Natural killer cell (primary cell): ENCODE data around the gene ALOX15B. TPM values are rescaled to one million over a fixed set of nuclear protein-coding genes. Genes with fewer than 3 reads are reported as not detected.
"Not testable (repeated sequence)": the region's sequence is repeated elsewhere in the genome, so short reads cannot be mapped to it uniquely, and the experiment has no call there.

Experiments used
- ATAC-seq, 3 donors: fragments of 150-1000 bp in 2 of 3; fragments of 200-7000 bp in 1 of 3; cut with Tn5 transposase; 1 replicate in 1 of 3; 2 replicates in 2 of 3; pipeline ENCODE4 v1.10.0; 2021; ENCODE audit warnings: mild to moderate bottlenecking in 2 of 3, moderate library complexity in 2 of 3
- DNase-seq, 2 donors: peaks; one replicate each; pipeline versions ENCODE4 v3.0.0 to v3.0.0-alpha.2; 2013 to 2021; ENCODE audit warnings: mixed read lengths in 1 of 2
- H3K27ac ChIP-seq: one replicate; pipeline ENCODE4 v1.5.1; 2013; ENCODE audit warnings: mild to moderate bottlenecking, low read length
- H3K27me3 ChIP-seq: one replicate; pipeline ENCODE4 v1.6.1; 2013; ENCODE audit warnings: low read length; ENCODE audit not compliant: control insufficient read depth, insufficient read depth
- H3K36me3 ChIP-seq: one replicate; pipeline ENCODE4 v1.6.1; 2013; ENCODE audit warnings: low read length; ENCODE audit not compliant: control insufficient read depth, insufficient read depth
- H3K4me1 ChIP-seq: one replicate; pipeline ENCODE4 v1.6.1; 2013; ENCODE audit warnings: low read length; ENCODE audit not compliant: control insufficient read depth, insufficient read depth
- H3K4me3 ChIP-seq: one replicate; pipeline ENCODE4 v1.5.1; 2013; ENCODE audit warnings: low read length
- H3K9me3 ChIP-seq: one replicate; pipeline ENCODE4 v1.6.1; 2013; ENCODE audit warnings: low read length; ENCODE audit not compliant: control insufficient read depth, insufficient read depth
- H3K27ac Mint-ChIP-seq, 2 donors: one replicate each; pipeline ENCODE4 v1.8.0; 2022; ENCODE audit warnings: mild to moderate bottlenecking in 2 of 2, mixed read lengths in 2 of 2, moderate library complexity in 1 of 2
- H3K27me3 Mint-ChIP-seq, 2 donors: one replicate each; pipeline ENCODE4 v1.8.0; 2022; ENCODE audit warnings: low read depth in 2 of 2, mixed read lengths in 2 of 2
- H3K36me3 Mint-ChIP-seq: one replicate; pipeline ENCODE4 v1.8.0; 2022; ENCODE audit warnings: mixed read lengths
- H3K4me1 Mint-ChIP-seq, 2 donors: one replicate each; pipeline ENCODE4 v1.8.0; 2022; ENCODE audit warnings: mixed read lengths in 2 of 2
- H3K4me3 Mint-ChIP-seq: one replicate; pipeline ENCODE4 v1.8.0; 2022; ENCODE audit warnings: mild to moderate bottlenecking, moderate library complexity, mixed read lengths
- H3K9me3 Mint-ChIP-seq, 2 donors: one replicate each; pipeline ENCODE4 v1.8.0; 2022; ENCODE audit warnings: mixed read lengths in 2 of 2
- WGBS: methylation state at CpG from one replicate; pipeline ENCODE4 v1.1.7; 2013; ENCODE audit warnings: missing lambda C conversion rate; ENCODE audit not compliant: insufficient coverage; 5-methylcytosine and 5-hydroxymethylcytosine counted together
- intact Hi-C: fragments of 100-400 bp; cut with micrococcal nuclease; formaldehyde crosslinking; loops from one replicate; pipeline ENCODE4 v1.14.2; 2022
- total RNA-seq, 4 donors: library from RNA; stranded (reverse); fragments of 120-200 nt in 1 of 4; gene quantifications; one replicate each; pipeline versions ENCODE4 v1.2.3 to v1.2.4, GENCODE V29; 2013 to 2022
- TF ChIP-seq, protein P1 (sequence below): fragments of 200-600 bp; IDR thresholded peaks from one replicate; pipeline ENCODE4 v1.8.0; 2022; ENCODE audit warnings: antibody characterized with exemption

ALOX15B gene
- total RNA-seq, 3 donors from 2014 or later (not counting 1 experiment from before 2014, with no cell fraction given), result not detected

DNA sequence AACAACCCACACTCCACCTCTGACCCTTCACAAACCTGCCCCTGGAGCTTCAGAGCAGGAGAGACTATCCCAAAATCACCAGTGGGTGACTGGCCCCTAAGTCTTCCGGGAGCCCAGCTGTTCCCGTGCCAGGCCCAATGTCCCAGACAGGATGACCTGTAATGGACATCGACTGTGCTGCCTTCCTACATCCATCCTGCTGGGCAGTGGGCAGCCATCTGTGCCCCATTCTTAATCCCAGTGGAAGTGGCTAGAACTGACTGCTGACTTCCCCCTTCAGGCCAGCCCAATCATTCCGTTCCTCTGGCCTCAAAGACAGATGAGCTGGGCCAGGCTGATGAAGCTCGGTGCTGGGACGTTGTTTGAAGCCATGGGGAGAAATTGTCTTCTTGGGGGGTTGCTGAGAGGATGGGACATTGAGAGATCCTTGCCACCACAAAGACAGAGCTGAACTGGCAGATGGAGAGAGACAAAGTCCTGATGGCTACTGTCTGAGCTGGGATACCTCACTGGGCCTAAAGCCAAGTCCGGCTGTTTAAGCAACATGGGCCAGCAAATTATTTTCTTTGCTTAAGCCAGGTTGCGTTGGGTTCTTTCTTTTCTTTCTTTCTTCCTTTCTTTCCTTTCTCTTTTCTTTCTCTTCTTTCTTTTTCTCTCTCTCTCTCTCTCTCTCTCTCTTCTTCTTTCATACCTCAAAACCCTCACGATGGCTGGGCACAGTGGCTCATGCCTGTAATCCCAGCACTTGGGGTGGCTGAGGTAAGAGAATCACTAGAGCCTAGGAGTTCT lies 17.9 kb upstream of the ALOX15B start:
- Histone ChIP-seq H3K27ac (no peak overlapping the region), H3K27me3 (peaks cover 6% of the 10 kb centered on the region), H3K9me3 (no peaks in the 10 kb centered on the region), H3K4me3 (no peak overlapping the region), H3K36me3 (no peaks in the 10 kb centered on the region), H3K4me1 (peaks cover 29% of the 10 kb centered on the region)
- 94% methylated on average over 8 of the region's 9 CpGs for WGBS
- peaks cover 8 to 12% of the 10 kb centered on the region in 2 donors for H3K4me1 Mint-ChIP-seq
- no peaks in the 10 kb centered on the region for H3K36me3 Mint-ChIP-seq
- no peak overlapping the region for H3K27ac Mint-ChIP-seq
- no peaks in the 10 kb centered on the region for H3K9me3 Mint-ChIP-seq
- TF ChIP-seq, protein P1, sequence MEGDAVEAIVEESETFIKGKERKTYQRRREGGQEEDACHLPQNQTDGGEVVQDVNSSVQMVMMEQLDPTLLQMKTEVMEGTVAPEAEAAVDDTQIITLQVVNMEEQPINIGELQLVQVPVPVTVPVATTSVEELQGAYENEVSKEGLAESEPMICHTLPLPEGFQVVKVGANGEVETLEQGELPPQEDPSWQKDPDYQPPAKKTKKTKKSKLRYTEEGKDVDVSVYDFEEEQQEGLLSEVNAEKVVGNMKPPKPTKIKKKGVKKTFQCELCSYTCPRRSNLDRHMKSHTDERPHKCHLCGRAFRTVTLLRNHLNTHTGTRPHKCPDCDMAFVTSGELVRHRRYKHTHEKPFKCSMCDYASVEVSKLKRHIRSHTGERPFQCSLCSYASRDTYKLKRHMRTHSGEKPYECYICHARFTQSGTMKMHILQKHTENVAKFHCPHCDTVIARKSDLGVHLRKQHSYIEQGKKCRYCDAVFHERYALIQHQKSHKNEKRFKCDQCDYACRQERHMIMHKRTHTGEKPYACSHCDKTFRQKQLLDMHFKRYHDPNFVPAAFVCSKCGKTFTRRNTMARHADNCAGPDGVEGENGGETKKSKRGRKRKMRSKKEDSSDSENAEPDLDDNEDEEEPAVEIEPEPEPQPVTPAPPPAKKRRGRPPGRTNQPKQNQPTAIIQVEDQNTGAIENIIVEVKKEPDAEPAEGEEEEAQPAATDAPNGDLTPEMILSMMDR, result no peak
- intact Hi-C loops, result no loop called here
- no peak overlapping the region for H3K4me3 Mint-ChIP-seq
- DNase-seq, result no peak
- ATAC-seq, result no peak
- peaks cover 0 to 24% of the 10 kb centered on the region in 2 donors for H3K27me3 Mint-ChIP-seq

DNA sequence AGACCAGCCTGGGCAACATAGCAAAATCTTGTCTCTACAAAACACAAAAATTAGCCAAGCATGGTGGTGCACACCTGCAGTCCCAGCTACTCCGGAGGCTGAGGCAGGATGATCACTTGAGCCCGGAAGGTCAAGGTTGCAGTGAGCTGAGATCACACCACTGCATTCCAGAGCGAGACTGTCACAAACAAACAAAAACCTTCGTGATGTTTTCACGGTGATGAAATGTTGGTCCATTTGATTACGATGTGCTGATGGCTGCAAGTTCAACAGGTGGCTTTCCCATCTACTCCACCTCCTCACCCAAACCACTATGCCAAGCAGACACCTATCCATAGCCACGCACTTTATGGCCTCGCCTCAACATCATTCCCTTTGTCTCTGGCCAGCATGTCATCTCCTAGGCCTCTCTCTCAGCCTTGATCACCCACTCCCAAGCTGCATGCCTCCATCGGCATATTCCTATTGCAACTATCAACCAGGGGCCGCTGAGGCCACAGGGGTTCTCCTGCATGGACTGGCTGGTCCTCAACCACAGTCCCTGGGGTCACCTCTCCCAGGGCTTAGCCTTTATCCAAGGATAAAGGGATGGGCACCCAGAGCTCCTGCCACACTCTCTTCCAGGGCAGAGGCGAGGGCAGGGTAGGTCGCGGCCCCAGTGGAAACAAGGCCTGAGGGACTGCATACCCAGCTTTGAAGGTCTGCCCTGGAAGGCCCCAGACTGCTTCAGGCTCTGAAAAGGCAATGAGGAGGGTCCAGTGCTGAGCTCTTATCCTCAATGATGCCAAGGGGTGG lies 17.1 kb upstream of the ALOX15B start:
- 93% methylated on average over 13 of the region's 13 CpGs for WGBS
- H3K27ac ChIP-seq, result no peak overlapping the region
- TF ChIP-seq, protein P1, result no peak
- no peaks in the 10 kb centered on the region for H3K9me3 ChIP-seq
- H3K4me1 ChIP-seq, result peaks cover 21% of the 10 kb centered on the region
- H3K4me3 ChIP-seq, result no peak overlapping the region
- DNase-seq, result no peak
- peaks cover 0 to 17% of the 10 kb centered on the region in 2 donors for H3K27me3 Mint-ChIP-seq
- no peak for ATAC-seq
- intact Hi-C loops, result no loop called here
- H3K4me1 Mint-ChIP-seq, result peaks cover 4% of the 10 kb centered on the region in 2 donors
- no peak overlapping the region for H3K4me3 Mint-ChIP-seq
- no peak overlapping the region for H3K27ac Mint-ChIP-seq
- no peaks in the 10 kb centered on the region for H3K9me3 Mint-ChIP-seq
- H3K36me3 ChIP-seq, result no peaks in the 10 kb centered on the region
- H3K27me3 ChIP-seq, result peaks cover 1% of the 10 kb centered on the region
- H3K36me3 Mint-ChIP-seq, result no peaks in the 10 kb centered on the region

DNA sequence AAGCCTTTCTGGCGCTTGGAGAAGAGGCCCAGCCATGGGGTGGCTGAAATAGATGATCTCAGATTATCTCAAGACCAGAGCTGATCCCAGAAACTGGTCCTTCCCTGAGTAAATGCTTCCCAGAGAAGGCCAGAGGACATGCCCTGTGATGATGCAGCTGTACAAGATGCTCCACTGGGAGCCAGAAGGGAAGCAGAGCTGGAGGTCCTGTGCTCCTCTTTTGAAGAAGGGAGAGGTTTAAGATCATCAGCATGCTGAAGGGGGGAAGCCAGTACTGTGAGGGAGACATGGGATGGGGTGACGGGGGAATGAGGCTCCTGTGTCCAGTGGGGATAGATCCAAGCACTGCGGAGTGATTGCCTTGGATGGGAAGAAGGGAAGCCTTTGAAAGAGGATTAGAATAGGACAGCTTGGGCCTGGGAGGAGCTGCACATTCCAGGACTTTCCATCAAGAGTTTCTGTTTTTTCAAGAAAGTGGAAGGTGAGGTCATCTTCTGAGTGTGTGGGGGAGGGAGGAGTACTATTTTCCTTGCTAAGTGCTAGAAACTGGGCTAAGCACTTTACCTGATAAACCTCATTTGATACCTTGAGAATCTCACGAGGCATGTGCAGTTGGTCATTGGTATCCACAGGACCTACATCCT lies 16.4 kb upstream of the ALOX15B start:
- DNase-seq (no peak), ATAC-seq (no peak)
- 88% methylated on average over 4 of the region's 4 CpGs for WGBS
- no peaks in the 10 kb centered on the region for H3K36me3 Mint-ChIP-seq
- Histone ChIP-seq H3K4me3 (no peak overlapping the region), H3K36me3 (no peaks in the 10 kb centered on the region), H3K4me1 (peaks cover 16% of the 10 kb centered on the region), H3K27ac (no peak overlapping the region), H3K27me3 (no peaks in the 10 kb centered on the region), H3K9me3 (no peaks in the 10 kb centered on the region)
- intact Hi-C loops, result no loop called here
- no peak overlapping the region for H3K27ac Mint-ChIP-seq
- H3K4me3 Mint-ChIP-seq, result no peak overlapping the region
- H3K9me3 Mint-ChIP-seq, result no peaks in the 10 kb centered on the region
- TF ChIP-seq, protein P1, result no peak
- H3K4me1 Mint-ChIP-seq, result no peaks in the 10 kb centered on the region
- H3K27me3 Mint-ChIP-seq, result peaks cover 7 to 18% of the 10 kb centered on the region in 2 donors

DNA sequence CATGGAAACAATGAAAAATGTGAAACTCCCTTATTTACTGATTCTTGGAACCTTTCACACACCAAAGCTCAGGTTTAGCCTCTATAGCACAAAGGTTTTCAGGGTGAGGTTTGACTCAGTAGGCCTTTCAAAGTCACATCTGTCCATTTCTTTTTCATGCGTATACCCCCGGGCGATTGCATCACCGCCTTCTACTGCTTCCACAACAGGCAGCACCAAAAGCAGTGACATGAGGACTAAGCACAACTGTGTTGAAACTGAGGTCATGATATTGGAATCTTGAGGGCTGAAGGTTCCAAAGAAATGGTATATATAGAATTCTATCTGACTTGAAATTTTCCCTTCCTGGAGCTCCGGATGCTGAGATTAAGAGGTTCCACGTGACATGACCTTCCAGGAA lies 14.7 kb upstream of the ALOX15B start:
- H3K4me1 Mint-ChIP-seq, H3K27me3 ChIP-seq, H3K27ac ChIP-seq, H3K27ac Mint-ChIP-seq, DNase-seq, H3K4me3 Mint-ChIP-seq, H3K9me3 ChIP-seq, H3K36me3 ChIP-seq, ATAC-seq, H3K4me3 ChIP-seq, H3K36me3 Mint-ChIP-seq, intact Hi-C loops, H3K9me3 Mint-ChIP-seq: not testable (repeated sequence)
- H3K4me1 ChIP-seq, result peaks cover 12% of the 10 kb centered on the region
- peaks cover 23 to 31% of the 10 kb centered on the region in 2 donors for H3K27me3 Mint-ChIP-seq
- 96% methylated on average over 6 of the region's 6 CpGs for WGBS
